ENCODE measurements around the gene SAP30. TPM values are rescaled to one million over a fixed set of nuclear protein-coding genes. Genes with fewer than 3 reads are reported as not detected.

Gene SAP30
- total and polyA plus RNA-seq, 2 experiments from 2014 or later, result 42.0 to 66.1 TPM

GRCh38 chr4:173424899-173425805 lies 54.4 kb downstream of the SAP30 start:
- H3K36me3 ChIP-seq, result no peaks in the 10 kb centered on the region
- peak in 1 of 2 donors; percentile 41 for DNase-seq (ENCODE audit: low read depth in 1 of 2, low spot score in 1 of 2)
- H3K27ac ChIP-seq, result no peak overlapping the region
- no peaks in the 10 kb centered on the region for H3K4me1 ChIP-seq (ENCODE audit: low read depth)
- H3K9me3 ChIP-seq (ENCODE audit: low read depth), result no peaks in the 10 kb centered on the region
- no peak for TF ChIP-seq CTCF (IDR thresholded peaks at IDR 0.05; ENCODE audit: low read depth, low read length)
- H3K4me3 ChIP-seq, result no peak overlapping the region
- no peaks in the 10 kb centered on the region for H3K27me3 ChIP-seq

DNA sequence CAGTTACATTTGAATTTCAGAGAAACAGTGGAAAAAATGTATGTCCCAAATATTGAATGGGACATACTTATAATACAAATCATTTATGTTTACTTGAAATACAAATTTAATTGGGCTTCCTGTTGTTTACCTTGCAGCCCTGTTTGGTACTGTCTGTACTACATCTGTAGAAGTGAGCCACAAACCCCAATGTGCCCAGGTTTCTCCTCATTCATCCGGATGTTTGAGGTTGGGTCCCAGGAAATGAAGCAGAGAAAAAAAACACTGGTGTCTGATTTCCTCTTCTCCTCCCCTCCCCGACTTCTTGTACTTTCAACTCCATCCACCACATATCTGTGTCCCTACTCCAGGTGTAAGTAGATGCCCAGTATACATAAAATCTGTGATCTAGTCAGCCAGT lies 55.3 kb downstream of the SAP30 start:
- H3K9me3 ChIP-seq (ENCODE audit: low read depth), result no peaks in the 10 kb centered on the region
- no peak for DNase-seq (ENCODE audit: low read depth in 1 of 2, low spot score in 1 of 2)
- no peak overlapping the region for H3K27ac ChIP-seq
- no peak overlapping the region for H3K4me3 ChIP-seq
- H3K27me3 ChIP-seq, result no peaks in the 10 kb centered on the region
- no peaks in the 10 kb centered on the region for H3K4me1 ChIP-seq (ENCODE audit: low read depth)
- no peaks in the 10 kb centered on the region for H3K36me3 ChIP-seq
- TF ChIP-seq CTCF (IDR thresholded peaks at IDR 0.05; ENCODE audit: low read depth, low read length), result no peak

Other genes with a start within 250 kb of the SAP30 start
- 12.9 and 16.2 TPM in 2 replicates for gene GALNT7, start 202.1 kb upstream of the SAP30 start, total RNA-seq
- 14.1 and 24.5 TPM in 2 replicates for gene GALNT7, start 202.1 kb upstream of the SAP30 start, polyA plus RNA-seq
- gene HMGB2, start 36.6 kb upstream of the SAP30 start, total RNA-seq, result 89.0 and 443 TPM in 2 replicates
- gene HMGB2, start 36.6 kb upstream of the SAP30 start, polyA plus RNA-seq, result 195 and 728 TPM in 2 replicates
- gene SCRG1, start 28.2 kb downstream of the SAP30 start, total RNA-seq, result 0.04 and 0.12 TPM in 2 replicates
- gene SCRG1, start 28.2 kb downstream of the SAP30 start, polyA plus RNA-seq, result 1.9 and 2.7 TPM in 2 replicates
- gene HAND2, start 159.3 kb downstream of the SAP30 start, total RNA-seq, result 352 and 607 TPM in 2 replicates
- 175 and 199 TPM in 2 replicates for gene HAND2, start 159.3 kb downstream of the SAP30 start, polyA plus RNA-seq

Data from cardiac muscle cell (in vitro differentiated cells and primary cell).